Astrocyte of the spinal cord (primary cell): ENCODE data around the gene BCAS3.

ENCODE experiments used
- DNase-seq: peaks from one replicate; pipeline ENCODE4 v3.0.0; 2011; ENCODE audit warnings: low read depth, low spot score
- H3K4me3 ChIP-seq: 2 replicates; pipeline ENCODE4 v1.5.1; 2011; ENCODE audit warnings: low read depth, mild to moderate bottlenecking, low read length, moderate library complexity
- in situ Hi-C: cut with HindIII; loops from 2 replicates; pipeline ENCODE4 v1.10.0; 2017; ENCODE audit warnings: low sequenced_read_pairs
- TF ChIP-seq, protein P1 (sequence below): IDR thresholded peaks from 2 replicates; pipeline ENCODE4 v1.5.1; 2012; ENCODE audit warnings: low read depth, mild to moderate bottlenecking, low read length, inconsistent platforms

BCAS3 gene

DNA sequence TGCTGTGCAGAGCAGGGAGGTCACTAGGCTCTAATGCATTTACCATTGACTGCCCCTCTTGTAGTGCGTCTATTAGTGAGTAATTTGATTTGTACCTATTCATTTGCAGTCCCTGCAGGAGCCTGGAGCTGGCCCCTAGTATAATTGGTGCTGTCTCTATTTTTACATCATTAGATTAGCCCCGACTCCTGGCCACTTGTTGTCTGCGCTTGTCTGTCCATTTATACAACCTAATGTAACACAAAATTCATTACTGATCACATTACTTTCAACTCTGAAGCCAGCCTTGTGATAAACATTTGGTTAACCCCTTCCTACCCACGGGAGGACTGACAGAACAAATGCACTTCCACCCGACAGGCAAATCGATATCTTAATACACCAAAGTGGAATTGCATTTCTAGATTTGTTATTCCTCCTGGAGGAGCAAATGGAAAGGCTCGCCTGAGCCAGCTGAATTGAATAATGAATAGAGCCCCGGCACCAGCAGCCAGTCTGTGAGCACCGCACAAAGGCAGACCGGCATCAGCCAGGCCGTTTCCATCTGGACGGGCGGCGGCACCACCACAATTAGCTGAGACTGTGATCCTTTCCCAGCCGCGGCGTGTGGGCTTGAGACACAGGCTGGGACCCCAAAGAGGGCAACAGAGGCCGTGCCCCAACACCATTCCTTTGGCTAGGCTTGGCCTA lies 703.3 kb downstream of the BCAS3 start:
- H3K4me3 ChIP-seq, result no peak overlapping the region
- in situ Hi-C loops, result no loop called here
- no peak for DNase-seq
- TF ChIP-seq, protein P1, sequence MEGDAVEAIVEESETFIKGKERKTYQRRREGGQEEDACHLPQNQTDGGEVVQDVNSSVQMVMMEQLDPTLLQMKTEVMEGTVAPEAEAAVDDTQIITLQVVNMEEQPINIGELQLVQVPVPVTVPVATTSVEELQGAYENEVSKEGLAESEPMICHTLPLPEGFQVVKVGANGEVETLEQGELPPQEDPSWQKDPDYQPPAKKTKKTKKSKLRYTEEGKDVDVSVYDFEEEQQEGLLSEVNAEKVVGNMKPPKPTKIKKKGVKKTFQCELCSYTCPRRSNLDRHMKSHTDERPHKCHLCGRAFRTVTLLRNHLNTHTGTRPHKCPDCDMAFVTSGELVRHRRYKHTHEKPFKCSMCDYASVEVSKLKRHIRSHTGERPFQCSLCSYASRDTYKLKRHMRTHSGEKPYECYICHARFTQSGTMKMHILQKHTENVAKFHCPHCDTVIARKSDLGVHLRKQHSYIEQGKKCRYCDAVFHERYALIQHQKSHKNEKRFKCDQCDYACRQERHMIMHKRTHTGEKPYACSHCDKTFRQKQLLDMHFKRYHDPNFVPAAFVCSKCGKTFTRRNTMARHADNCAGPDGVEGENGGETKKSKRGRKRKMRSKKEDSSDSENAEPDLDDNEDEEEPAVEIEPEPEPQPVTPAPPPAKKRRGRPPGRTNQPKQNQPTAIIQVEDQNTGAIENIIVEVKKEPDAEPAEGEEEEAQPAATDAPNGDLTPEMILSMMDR, result no peak

DNA sequence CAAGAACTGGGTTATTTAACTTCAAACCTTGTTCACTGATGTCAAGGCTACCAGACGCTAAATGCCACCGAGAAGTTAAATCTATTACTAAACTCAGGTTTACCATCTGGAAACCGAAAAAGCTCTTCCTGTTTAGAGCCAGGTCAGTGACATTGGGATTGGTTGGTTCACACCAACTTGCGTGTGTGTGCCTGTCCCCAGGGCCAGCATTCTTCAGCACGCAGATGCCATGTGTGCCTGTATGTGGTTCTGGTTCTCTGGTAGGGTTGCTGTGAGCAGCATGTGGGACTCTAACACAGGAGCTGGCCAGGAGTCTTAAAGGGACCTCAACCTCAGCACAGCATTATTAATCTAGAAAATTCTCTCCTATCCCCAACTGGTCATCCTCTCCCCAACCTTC lies 703.9 kb downstream of the BCAS3 start:
- in situ Hi-C loops, result no loop called here
- DNase-seq, result no peak
- TF ChIP-seq, protein P1, result no peak
- no peak overlapping the region for H3K4me3 ChIP-seq

DNA sequence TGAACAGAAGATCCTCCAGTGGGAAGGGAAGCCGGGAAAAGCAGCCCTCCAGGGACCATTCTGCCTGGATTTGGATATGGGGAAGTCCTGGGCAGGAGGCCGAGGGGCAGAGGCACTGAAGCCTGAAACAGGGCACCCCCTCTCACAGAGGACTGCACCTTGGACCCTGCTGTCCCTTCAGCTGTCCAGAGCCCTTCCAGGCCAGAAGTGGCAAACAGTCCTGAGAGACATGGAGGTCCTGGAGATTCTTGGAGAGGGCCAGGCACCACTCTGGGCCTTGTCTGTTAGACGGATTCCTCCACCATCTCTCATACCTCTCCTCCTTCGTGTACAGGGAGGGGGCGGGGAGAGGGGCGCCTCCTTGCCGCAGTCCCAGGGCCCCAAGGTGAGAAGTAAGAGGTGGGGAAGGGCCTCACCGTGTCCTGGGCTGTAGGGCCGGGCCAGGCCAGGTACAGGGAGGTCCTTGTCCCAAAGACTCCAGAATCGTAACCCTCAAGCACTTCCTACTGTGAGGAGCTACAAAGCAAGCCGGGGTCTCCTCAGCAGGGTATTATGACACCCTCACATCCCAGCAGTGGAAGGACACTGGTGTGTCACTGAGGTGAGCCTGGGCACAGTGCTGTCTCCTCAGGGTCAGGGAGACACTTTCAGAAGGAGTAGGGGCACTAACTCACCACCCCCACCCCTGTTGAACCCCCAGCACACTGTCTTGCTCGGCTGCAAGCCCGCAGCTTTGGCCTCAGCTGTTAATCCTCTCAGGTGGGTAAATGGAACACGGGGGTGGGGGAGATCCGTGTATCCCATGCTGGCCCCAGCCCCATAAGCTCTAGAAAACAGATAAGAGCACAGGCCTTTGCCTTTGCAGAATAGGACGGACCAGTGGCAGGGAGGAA lies 705.4 kb downstream of the BCAS3 start:
- TF ChIP-seq, protein P1, result no peak
- no peak overlapping the region for H3K4me3 ChIP-seq
- in situ Hi-C loops, result no loop called here
- no peak for DNase-seq

DNA sequence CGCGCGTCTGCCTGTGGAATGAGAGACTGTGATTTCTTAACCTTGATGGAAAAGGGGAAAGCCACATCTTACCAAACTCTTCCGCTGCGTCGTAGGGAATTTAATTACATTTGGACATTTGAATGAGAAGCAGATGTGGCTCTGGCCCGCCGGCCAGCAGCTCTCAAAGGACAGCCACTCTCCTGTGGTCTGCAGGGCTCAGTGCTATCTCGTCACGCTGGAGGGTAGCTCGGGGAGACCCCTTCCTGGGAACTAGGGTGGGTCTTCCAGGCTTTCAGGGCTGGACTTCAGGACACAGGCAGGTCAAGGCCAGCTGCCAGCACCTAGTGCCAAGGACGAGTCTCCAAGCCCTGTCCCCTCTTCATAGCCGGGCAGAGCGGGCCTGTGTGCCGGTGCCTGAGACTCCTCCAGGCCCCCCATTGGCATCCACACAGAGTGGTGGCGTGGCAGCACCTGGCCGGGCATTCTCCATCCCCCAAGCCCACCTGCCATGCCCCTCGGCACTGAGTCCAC lies 706.1 kb downstream of the BCAS3 start:
- DNase-seq, result no peak
- in situ Hi-C loops, result no loop called here
- H3K4me3 ChIP-seq, result no peak overlapping the region
- TF ChIP-seq, protein P1, result no peak

DNA sequence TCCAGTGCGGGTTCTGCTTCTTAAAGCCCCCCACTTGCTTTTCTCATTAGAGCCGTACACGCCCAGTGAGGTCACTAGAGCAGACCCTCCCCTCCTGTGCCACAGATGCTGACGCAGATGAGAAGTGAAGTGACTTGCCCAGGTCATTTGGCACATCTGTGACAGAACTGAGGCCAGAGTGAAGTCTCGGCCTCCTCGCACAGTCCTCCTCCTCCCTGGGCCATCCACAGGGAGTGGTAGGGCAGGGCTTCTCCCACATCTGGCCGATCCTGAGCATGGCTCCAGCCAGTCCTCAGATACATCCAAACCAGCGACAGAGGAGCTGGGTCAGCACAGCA lies 706.7 kb downstream of the BCAS3 start:
- TF ChIP-seq, protein P1, result no peak
- DNase-seq, result no peak
- H3K4me3 ChIP-seq, result no peak overlapping the region
- in situ Hi-C loops, result no loop called here

GRCh38 chr17:61384692-61385576 lies 707.3 kb downstream of the BCAS3 start:
- no peak overlapping the region for H3K4me3 ChIP-seq
- in situ Hi-C loops, result no loop called here

More at GRCh38 chr17:61384692-61385576, 707.3 kb downstream of the BCAS3 start:
- TF ChIP-seq, protein P1, result no peak
- no peak for DNase-seq
